ENCODE results near the gene CYP46A1.

Gene CYP46A1

GRCh38 chr14:99727096-99727870 lies 43.2 kb downstream of the CYP46A1 start:
- DNase-seq (ENCODE audit: low read depth in 1 of 2, low spot score in 1 of 2): no peak

GRCh38 chr14:99728231-99728920 lies 44.3 kb downstream of the CYP46A1 start:
- no peak for DNase-seq (ENCODE audit: low read depth in 1 of 2, low spot score in 1 of 2)

GRCh38 chr14:99728981-99729451 lies 44.9 kb downstream of the CYP46A1 start:
- DNase-seq (ENCODE audit: low read depth in 1 of 2, low spot score in 1 of 2): no peak

GRCh38 chr14:99729991-99730875 lies 46.1 kb downstream of the CYP46A1 start:
- peak; percentile 51 to 65 for DNase-seq (ENCODE audit: low read depth in 1 of 2, low spot score in 1 of 2)

GRCh38 chr14:99730876-99731546 lies 46.9 kb downstream of the CYP46A1 start:
- DNase-seq (ENCODE audit: low read depth in 1 of 2, low spot score in 1 of 2): no peak

GRCh38 chr14:99731547-99732435 lies 47.7 kb downstream of the CYP46A1 start:
- no peak for DNase-seq (ENCODE audit: low read depth in 1 of 2, low spot score in 1 of 2)

- DNase-seq (ENCODE audit: low read depth in 1 of 2, low spot score in 1 of 2): no peak
Observed at GRCh38 chr14:99732436-99733210, 48.5 kb downstream of the CYP46A1 start.

GRCh38 chr14:99733211-99733539 lies 49.1 kb downstream of the CYP46A1 start:
- DNase-seq (ENCODE audit: low read depth in 1 of 2, low spot score in 1 of 2): no peak

GRCh38 chr14:99733540-99734405 lies 49.7 kb downstream of the CYP46A1 start:
- no peak for DNase-seq (ENCODE audit: low read depth in 1 of 2, low spot score in 1 of 2)

- DNase-seq (ENCODE audit: low read depth in 1 of 2, low spot score in 1 of 2): no peak
Observed at GRCh38 chr14:99734406-99735051, 50.4 kb downstream of the CYP46A1 start.

GRCh38 chr14:99735189-99736135 lies 51.4 kb downstream of the CYP46A1 start:
- DNase-seq (ENCODE audit: low read depth in 1 of 2, low spot score in 1 of 2): no peak

GRCh38 chr14:99736603-99737371 lies 52.7 kb downstream of the CYP46A1 start:
- no peak for DNase-seq (ENCODE audit: low read depth in 1 of 2, low spot score in 1 of 2)

GRCh38 chr14:99737451-99737951 lies 53.4 kb downstream of the CYP46A1 start:
- no peak for DNase-seq (ENCODE audit: low read depth in 1 of 2, low spot score in 1 of 2)

GRCh38 chr14:99737956-99738667 lies 54.0 kb downstream of the CYP46A1 start:
- DNase-seq (ENCODE audit: low read depth in 1 of 2, low spot score in 1 of 2): no peak

- no peak for DNase-seq (ENCODE audit: low read depth in 1 of 2, low spot score in 1 of 2)
Observed at GRCh38 chr14:99740411-99740810, 56.3 kb downstream of the CYP46A1 start.
